Progenitor cell of endocrine pancreas (in vitro differentiated cells): Measurements from ENCODE around the gene AVP. TPM values are rescaled to one million over a fixed set of nuclear protein-coding genes. Genes with fewer than 3 reads are reported as not detected.

Experiments
- DNase-seq: peaks from one replicate; pipeline ENCODE4 v3.0.0; 2021; ENCODE audit warnings: low spot score; ENCODE audit not compliant: unreplicated experiment
- H3K27ac Mint-ChIP-seq: 2 replicates; pipeline ENCODE4 v1.8.0; 2021; ENCODE audit warnings: mild to moderate bottlenecking, moderate library complexity, mixed read lengths
- H3K27me3 Mint-ChIP-seq: 2 replicates; pipeline ENCODE4 v1.8.0; 2021; ENCODE audit warnings: mixed read lengths
- H3K36me3 Mint-ChIP-seq: 2 replicates; pipeline ENCODE4 v1.8.0; 2022; ENCODE audit warnings: mixed read lengths; ENCODE audit not compliant: insufficient read depth
- H3K4me1 Mint-ChIP-seq: 2 replicates; pipeline ENCODE4 v1.8.0; 2021; ENCODE audit warnings: low read depth, mixed read lengths
- H3K4me3 Mint-ChIP-seq: 2 replicates; pipeline ENCODE4 v1.8.0; 2021; ENCODE audit warnings: low read depth, mild to moderate bottlenecking, moderate library complexity, mixed read lengths
- H3K9me3 Mint-ChIP-seq: 2 replicates; pipeline ENCODE4 v1.8.0; 2021; ENCODE audit warnings: low read depth, mixed read lengths
- total RNA-seq: library from RNA; stranded (reverse); gene quantifications from 2 replicates; pipeline ENCODE4 v1.2.1, GENCODE V29; 2021
- TF ChIP-seq, protein P1 (sequence below): fragments of 200-600 bp; sonication (generic); IDR thresholded peaks from one replicate; pipeline ENCODE4 v1.5.0; 2021; ENCODE audit warnings: antibody characterized with exemption, mild to moderate bottlenecking; ENCODE audit not compliant: unreplicated experiment

The AVP gene
- total RNA-seq, 1 donor from 2014 or later: not detected

DNA sequence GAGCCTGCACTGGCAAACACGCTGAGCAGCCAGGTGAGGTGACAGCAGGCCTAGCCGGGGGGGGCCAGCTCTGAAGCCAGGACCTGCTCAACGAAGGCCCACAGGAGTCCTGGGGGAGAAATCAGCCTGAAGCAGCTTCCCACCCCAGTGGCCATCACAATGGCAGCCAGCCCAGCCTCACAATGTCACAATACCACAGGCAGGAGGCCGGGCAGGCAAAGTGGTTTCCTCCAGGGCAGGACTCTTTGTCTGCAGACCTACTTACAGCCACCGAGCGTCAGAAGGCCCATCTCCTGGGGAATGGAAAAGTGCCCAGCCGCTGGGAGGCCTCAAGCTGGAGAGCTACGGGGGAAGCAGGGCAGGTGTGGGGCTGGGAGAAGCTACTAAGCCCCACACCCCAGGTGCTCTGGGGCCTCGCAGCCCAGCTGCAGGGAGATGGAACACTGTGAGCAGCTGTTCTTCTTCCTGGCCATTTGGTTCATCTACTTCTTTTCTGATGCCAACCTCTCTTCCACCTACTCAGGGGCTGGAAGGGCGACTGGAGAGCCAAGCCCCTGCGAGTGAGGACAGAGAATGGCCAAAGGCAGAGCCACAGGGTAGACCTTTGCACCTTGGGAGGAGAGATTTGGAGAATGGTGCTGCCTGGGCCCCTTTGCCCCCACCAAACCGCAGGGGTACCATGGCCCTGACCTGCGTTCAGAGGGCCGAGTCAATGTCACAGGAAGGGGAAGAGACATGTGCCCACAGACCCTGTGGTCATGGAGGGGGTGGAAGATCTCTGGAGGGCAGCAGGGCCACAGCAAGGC is 22.3 kb upstream of the AVP start:
- no peak overlapping the region for H3K27ac Mint-ChIP-seq
- no peaks in the 10 kb centered on the region for H3K9me3 Mint-ChIP-seq

DNA sequence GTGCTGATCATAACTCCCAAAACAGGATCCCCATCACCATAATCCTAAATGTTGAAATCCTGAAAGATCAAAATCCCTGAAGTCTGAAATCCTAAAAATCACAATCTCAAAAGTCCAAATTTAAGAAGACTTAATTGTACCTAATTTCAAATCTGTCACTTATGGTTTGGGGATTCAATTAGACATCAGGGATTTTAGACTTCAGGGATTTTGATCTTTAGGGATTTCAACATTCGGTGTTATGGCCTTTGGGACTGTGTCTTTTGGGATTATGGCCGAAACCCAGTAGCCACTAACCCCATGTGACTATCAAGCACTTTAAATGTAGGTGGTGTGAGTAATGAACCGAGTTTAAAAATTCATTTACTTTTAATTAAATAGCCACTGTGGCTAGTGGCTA is 21.7 kb upstream of the AVP start:
- no peak for DNase-seq
- Mint-ChIP-seq H3K36me3 (peaks cover 2% of the 10 kb centered on the region), H3K4me3 (no peak overlapping the region), H3K27ac (no peak overlapping the region), H3K4me1 (no peaks in the 10 kb centered on the region), H3K27me3 (no peaks in the 10 kb centered on the region), H3K9me3 (no peaks in the 10 kb centered on the region)
- TF ChIP-seq, protein P1, sequence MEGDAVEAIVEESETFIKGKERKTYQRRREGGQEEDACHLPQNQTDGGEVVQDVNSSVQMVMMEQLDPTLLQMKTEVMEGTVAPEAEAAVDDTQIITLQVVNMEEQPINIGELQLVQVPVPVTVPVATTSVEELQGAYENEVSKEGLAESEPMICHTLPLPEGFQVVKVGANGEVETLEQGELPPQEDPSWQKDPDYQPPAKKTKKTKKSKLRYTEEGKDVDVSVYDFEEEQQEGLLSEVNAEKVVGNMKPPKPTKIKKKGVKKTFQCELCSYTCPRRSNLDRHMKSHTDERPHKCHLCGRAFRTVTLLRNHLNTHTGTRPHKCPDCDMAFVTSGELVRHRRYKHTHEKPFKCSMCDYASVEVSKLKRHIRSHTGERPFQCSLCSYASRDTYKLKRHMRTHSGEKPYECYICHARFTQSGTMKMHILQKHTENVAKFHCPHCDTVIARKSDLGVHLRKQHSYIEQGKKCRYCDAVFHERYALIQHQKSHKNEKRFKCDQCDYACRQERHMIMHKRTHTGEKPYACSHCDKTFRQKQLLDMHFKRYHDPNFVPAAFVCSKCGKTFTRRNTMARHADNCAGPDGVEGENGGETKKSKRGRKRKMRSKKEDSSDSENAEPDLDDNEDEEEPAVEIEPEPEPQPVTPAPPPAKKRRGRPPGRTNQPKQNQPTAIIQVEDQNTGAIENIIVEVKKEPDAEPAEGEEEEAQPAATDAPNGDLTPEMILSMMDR: no peak

More for the DNA sequence above, 22.3 kb upstream of the AVP start:
- Mint-ChIP-seq H3K36me3 (peaks cover 2% of the 10 kb centered on the region), H3K4me3 (no peak overlapping the region), H3K4me1 (no peaks in the 10 kb centered on the region), H3K27me3 (no peaks in the 10 kb centered on the region)
- TF ChIP-seq, protein P1: no peak
- DNase-seq: no peak

DNA sequence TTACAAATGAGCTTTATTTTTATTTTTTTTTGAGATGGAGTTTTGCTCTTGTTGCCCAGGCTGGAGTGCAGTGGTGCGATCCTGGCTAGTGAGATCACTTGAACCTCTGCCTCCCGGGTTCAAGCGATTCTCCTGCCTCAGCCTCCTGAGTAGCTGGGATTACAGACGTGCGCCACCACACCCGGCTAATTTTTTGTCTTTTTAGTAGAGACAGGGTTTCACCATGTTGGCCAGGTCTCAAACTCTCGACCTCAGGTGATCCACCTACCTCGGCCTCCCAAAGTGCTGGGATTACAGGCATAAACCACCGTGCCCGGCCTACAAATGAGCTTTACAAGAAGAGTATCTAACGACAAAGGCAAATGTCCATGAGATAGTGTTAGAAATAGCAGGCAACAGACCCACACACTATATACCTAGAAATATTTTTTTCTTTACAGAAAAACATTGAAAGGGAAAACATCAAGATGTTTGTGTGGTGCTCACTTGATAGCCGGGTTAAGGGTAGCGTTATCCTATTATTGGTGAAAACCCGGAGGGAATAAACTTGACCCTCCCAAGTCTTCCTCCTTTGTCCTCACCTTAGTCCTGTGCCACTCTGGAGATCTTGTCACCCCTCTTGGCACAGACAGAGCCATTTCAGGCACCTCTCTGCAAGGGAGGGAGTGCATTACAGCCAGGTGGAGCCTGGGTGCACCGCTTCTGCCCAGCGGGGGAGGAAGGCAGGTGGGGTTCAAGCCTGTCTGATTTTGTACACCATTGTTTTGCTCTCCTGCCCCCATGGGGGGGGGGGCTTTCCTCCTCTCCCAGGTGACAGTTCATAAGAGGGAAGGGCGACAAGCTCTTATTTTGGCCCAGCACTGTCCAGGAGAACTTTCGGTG is 21.0 kb upstream of the AVP start:
- Mint-ChIP-seq H3K36me3 (peaks cover 2% of the 10 kb centered on the region), H3K4me1 (no peaks in the 10 kb centered on the region), H3K4me3 (no peak overlapping the region), H3K27me3 (no peaks in the 10 kb centered on the region), H3K9me3 (no peaks in the 10 kb centered on the region), H3K27ac (no peak overlapping the region)
- TF ChIP-seq, protein P1: no peak
- DNase-seq: no peak

DNA sequence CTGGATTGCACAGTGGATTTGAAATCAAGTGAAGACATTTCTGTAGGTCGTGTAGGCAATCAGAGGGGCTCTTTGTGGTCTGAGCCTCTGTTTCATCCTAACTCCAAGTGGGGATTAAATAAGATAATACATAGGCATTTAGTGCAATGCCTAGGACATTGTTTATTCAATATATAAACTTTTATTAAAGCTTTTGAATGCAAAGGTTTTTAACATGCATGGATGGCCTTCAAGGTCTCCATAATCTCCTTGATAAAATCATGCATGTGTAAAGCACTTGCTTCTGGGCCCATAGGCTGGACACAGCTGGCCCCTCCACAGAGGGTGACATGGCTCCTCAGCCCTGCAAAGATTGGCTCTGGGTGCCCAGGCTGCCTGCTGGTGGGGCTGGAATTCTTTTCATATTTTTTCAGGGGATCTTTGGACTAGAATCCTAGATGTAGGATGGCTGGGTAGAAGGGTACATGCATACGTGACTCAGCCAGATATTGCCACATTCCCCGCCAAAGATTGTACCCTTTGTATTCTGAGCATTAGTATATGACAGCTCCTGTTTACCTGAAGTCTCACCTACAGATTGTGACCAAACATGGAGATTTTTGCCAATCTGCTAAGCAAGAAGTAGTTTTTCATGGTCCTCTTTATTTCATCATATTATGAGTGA is 19.0 kb upstream of the AVP start:
- no peaks in the 10 kb centered on the region for H3K27me3 Mint-ChIP-seq
- TF ChIP-seq, protein P1: no peak
- peaks cover 2% of the 10 kb centered on the region for H3K36me3 Mint-ChIP-seq
- H3K27ac Mint-ChIP-seq: no peak overlapping the region
- no peak for DNase-seq
- H3K9me3 Mint-ChIP-seq: no peaks in the 10 kb centered on the region
- no peak overlapping the region for H3K4me3 Mint-ChIP-seq
- no peaks in the 10 kb centered on the region for H3K4me1 Mint-ChIP-seq
